ENCODE results near the gene NECAB3.
"Not testable (repeated sequence)": the region's sequence is repeated elsewhere in the genome, so short reads cannot be mapped to it uniquely, and the experiment has no call there.

Gene NECAB3

GRCh38 chr20:33674294-33675135 lies at the start of gene NECAB3:
TSS of gene NECAB3 (minus strand) at chr20:33674428. CDS start at chr20:33674352, 76 bp downstream.
- DNase-seq (ENCODE audit: low read depth) = no peak

DNA sequence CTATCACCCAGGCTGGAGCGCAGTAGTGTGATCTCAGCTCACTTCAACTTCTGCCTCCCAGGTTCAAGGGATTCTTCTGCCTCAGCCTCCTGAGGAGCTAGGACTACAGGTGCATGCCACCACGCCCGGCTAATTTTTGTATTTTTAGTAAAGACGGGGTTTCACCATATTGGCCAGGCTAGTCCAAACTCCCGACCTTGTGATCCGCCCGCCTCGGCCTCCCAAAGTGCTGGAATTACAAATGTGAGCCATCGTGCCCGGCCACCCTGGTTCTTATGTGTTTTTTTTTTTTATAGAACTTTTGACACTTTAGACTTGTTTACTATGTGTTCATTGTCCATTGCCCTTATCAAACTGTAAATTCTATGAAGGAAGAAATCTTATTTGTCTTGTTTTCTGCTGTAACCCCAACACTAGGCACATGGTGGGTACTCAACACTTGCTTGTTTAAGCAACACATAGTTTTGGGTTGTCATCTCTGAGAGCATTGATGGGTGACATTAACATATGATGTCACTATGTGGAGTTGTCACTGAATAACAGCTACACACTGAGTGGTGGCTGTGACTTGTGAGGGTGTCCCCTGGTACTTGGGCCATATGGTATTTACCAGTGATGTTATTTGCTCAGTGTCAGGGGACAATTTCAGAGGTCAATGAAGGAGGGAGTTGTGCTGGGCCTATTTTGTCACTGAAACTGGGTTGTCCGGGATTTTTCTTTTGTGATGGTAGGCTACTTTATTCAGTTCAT lies 47.3 kb upstream of the NECAB3 start:
- no peak for DNase-seq (ENCODE audit: low read depth)

GRCh38 chr20:33719989-33720709 lies 45.9 kb upstream of the NECAB3 start, which contains the start of gene PXMP4:
TSS of gene PXMP4 (minus strand) at chr20:33720310. CDS start at chr20:33720207, 103 bp downstream.
- DNase-seq (ENCODE audit: low read depth) = peak; percentile 65

- DNase-seq (ENCODE audit: low read depth) = no peak
Observed at GRCh38 chr20:33719277-33719988, 45.2 kb upstream of the NECAB3 start.

DNA sequence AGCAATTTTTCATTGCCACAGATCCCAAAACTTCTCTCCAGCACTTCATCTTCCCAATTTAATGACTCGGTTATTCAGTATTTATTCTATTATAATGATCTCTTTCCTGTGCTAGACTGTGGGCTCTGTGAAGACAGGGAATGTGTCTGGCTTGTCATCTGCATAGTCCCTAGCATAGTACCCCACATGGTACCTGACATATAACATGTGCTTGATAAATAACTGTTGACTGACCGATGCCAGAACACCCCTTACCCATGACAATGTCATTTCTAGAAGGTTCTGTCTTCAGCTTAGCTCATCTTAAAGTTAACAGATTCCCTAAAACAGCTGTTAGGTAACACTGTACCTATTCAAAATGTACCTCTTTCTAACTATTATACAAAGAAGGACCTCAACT lies 42.3 kb upstream of the NECAB3 start:
- DNase-seq (ENCODE audit: low read depth) = no peak

- no peak for DNase-seq (ENCODE audit: low read depth)
Observed at GRCh38 chr20:33713865-33714367, 39.7 kb upstream of the NECAB3 start.

- DNase-seq (ENCODE audit: low read depth) = no peak
Observed at GRCh38 chr20:33711446-33711738, 37.2 kb upstream of the NECAB3 start.

DNA sequence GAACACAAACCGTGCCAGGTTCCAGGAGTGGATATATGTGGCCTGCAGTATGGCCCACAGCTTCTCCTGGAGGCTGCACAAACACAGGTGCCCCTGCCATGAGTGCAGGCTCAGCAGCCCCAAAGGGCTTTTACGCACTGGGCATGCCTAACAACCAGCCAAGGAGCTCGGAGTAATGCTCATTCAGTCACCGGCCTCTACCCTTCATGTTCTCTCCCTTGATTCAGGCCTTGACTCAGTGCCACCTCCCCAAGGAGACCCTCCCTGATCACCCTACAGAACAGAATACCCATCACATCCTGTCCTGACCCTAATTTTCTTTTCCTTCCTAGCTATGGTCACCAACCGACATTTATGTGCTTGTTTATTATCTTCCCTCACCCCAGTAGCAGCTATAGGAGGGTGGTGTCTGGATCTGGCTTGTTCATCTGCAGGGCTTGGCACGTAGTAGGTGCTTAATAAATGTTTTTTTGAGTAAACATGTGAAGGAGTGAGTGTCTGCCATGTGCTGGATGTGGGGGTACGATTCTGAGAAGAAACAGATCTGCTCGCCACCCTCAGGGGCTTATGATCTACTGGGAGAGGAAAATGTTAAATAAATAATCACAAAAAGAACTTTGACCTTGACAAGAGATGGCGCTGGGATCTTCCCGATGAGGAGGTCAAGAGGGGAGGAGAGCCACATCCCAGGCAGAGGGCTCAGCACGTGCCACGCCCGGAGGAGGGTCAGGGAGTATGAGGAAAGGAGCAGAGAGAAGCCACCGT lies 36.6 kb upstream of the NECAB3 start:
- no peak for DNase-seq (ENCODE audit: low read depth)

- no peak for DNase-seq (ENCODE audit: low read depth)
Observed at GRCh38 chr20:33709905-33710541, 35.8 kb upstream of the NECAB3 start.

- DNase-seq (ENCODE audit: low read depth) = no peak
Observed at GRCh38 chr20:33709398-33709797, 35.2 kb upstream of the NECAB3 start.

- DNase-seq (ENCODE audit: low read depth) = no peak
Observed at GRCh38 chr20:33707668-33708067, 33.4 kb upstream of the NECAB3 start.

GRCh38 chr20:33704197-33704924 lies 30.1 kb upstream of the NECAB3 start:
- no peak for DNase-seq (ENCODE audit: low read depth)

DNA sequence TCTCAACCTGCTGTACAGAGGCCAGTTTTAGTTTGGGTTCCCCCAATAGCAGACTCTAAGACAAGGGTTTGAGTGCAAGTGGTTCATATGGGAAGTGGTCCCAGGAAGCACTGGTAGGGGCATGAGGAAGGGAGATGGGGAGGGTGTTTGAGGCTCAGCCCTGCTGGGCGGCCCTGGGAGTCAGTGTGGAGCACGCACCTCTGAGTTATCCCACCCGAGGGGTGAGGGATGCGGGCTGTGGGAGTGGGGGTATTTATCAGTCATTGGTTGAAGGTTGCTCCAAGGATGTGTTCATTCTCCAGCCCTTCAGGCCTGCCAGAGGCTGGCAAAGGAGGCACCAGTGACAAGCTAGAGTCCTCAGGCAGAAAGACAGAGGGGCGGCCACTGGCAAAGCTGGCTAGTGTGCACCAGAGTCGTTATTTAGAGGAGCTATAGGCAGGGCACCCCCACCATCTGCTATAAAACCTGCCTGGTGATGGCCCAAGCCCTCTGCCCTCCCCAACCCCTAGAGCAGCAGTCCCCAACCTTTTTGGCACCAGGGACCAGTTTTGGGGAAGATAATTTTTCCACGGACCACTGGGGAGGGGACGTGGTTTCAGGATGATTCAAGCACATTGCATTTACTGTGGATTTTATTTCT lies 29.4 kb upstream of the NECAB3 start:
- no peak for DNase-seq (ENCODE audit: low read depth)

DNA sequence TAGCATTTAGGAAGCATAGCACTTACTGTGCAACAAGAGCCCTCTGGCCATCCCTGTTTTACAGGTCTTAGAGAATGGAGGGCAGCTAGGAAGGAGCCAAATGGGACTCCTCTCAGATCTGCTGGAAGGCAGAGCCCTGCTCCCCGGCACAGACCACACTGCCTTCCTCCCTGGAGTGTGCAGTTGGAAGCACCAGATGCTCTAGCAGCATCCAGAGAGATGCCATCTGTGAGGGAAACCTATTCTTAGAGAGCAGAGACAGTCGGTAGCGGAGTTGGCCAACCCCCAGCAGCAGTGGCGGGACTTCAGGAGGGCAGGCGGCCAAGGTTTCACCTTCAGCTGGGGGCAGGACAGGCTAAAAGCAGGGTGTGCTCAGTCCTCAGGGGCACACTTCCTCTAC lies 28.6 kb upstream of the NECAB3 start:
- no peak for DNase-seq (ENCODE audit: low read depth)

DNA sequence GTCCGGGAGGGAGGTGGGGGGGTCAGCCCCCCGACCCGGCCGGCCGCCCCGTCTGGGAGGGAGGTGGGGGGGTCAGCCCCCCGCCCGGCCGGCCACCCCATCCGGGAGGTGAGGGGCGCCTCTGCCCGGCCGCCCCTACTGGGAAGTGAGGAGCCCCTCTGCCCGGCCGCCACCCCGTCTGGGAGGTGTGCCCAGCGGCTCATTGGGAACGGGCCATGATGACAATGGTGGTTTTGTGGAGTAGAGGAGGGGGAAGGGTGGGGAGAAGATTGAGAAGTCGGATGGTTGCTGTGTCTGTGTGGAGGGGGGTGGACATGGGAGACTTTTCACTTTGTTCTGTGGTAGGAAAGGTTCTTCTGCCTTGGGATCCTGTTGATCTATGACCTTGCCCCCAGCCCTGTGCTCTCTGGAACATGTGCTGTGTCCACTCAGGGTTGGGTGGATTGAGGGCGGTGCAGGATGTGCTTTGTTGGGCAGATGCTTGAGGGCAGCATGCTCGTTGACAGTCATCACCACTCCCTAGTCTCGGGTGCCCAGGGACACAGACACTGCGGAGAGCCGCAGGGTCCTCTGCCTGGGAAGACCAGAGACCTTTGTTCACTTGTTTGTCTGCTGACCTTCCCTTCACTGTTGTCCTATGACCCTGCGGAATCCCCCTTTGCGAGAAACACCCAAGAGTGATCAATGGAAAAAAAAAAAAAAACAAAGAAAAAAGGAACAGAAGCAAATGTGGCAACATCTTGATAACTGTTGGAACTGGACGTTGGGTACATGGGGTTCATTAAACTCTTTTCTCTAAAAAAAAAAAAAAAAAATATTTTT lies 27.6 kb upstream of the NECAB3 start:
- DNase-seq (ENCODE audit: low read depth) = no peak

GRCh38 chr20:33700696-33701441 lies 26.6 kb upstream of the NECAB3 start:
- not testable (repeated sequence) for DNase-seq (ENCODE audit: low read depth)

GRCh38 chr20:33698966-33699365 lies 24.7 kb upstream of the NECAB3 start:
- DNase-seq (ENCODE audit: low read depth) = not testable (repeated sequence)

DNA sequence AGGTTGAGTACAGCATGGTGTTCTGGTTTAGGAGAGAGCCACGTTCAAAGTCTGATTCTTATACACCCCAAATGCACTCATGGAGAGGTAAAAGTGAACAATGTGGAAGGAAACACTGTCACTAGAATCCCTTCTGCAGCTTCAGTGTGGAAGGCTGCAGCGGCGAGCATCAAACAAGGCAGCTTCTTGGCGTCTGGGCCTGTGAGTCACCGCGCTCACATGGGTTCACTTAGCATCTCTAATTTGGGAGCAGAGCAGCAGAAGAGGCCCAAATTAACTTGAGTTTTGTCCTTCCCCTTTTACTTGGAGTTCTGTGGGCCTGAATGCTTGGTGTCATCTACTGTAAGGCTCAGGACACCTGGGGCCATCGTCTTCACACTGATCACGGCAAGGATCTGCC lies 22.9 kb upstream of the NECAB3 start:
- no peak for DNase-seq (ENCODE audit: low read depth)
